ENCODE measurements around the gene SBK3.

- TF ChIP-seq POLR2A (IDR thresholded peaks at IDR 0.05) (no peak), CTCF (IDR thresholded peaks at IDR 0.05) (no peak)
Measured at GRCh38 chr19:55495646-55496349, 49.5 kb downstream of the SBK3 start.

Data from esophagus squamous epithelium (tissue), 4 donors.